AG04449 (cell line): ENCODE measurements around the gene ZDHHC20.

Experiments
- CTCF ChIA-PET: fragments of 350-600 bp; formaldehyde crosslinking; extraction: SDS; loops from one replicate; lab custom pipeline; 2021; ENCODE audit warnings: antibody characterized with exemption; lab: Yijun Ruan, JAX
- POLR2A ChIA-PET: fragments of 400-600, 350-600 bp; formaldehyde crosslinking; extraction: SDS; loops from one replicate; lab custom pipeline; 2020; ENCODE audit warnings: antibody characterized with exemption, inconsistent platforms; lab: Yijun Ruan, JAX
- DNase-seq: peaks from one replicate; pipeline ENCODE4 v3.0.0-alpha.2; 2010; ENCODE audit warnings: low read depth, low spot score
- H3K4me3 ChIP-seq: 2 replicates; pipeline ENCODE4 v1.5.1; 2011; ENCODE audit warnings: low read depth, mild to moderate bottlenecking, control low read depth, low read length
- TF ChIP-seq, protein P1 (sequence below): IDR thresholded peaks from one replicate; pipeline ENCODE4 v1.5.1; 2011; ENCODE audit warnings: mild to moderate bottlenecking, moderate library complexity, low read length, control low read depth, inconsistent platforms; ENCODE audit not compliant: insufficient read depth; ENCODE audit errors: missing control alignments

The ZDHHC20 gene

DNA sequence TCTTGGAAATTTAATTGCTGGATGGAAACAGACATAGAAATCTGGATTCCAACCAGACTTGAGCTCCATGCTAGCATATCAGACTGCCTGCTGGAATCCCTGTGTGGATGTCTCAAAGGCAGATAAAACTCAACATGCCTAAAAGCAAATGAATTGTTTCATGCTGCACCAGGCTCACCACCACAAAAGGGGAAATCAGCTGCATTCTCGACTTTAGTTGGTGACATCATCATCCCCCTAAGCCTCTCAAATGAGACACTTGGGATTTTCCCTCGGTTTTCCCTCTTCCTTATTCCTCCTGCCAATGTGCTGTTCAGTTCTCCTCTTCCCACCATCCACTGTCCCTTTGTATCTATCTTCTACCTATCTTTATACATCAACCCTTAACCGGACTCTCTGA lies 134.3 kb downstream of the ZDHHC20 start:
- ChIA-PET POLR2A (no interaction called here), CTCF (interaction anchor here (0.7 kb wide), 1 partner anchor 8 kb away, joined by 3 read pairs; no protein-coding TSS in a partner anchor)
- H3K4me3 ChIP-seq = no peak overlapping the region
- TF ChIP-seq, protein P1, sequence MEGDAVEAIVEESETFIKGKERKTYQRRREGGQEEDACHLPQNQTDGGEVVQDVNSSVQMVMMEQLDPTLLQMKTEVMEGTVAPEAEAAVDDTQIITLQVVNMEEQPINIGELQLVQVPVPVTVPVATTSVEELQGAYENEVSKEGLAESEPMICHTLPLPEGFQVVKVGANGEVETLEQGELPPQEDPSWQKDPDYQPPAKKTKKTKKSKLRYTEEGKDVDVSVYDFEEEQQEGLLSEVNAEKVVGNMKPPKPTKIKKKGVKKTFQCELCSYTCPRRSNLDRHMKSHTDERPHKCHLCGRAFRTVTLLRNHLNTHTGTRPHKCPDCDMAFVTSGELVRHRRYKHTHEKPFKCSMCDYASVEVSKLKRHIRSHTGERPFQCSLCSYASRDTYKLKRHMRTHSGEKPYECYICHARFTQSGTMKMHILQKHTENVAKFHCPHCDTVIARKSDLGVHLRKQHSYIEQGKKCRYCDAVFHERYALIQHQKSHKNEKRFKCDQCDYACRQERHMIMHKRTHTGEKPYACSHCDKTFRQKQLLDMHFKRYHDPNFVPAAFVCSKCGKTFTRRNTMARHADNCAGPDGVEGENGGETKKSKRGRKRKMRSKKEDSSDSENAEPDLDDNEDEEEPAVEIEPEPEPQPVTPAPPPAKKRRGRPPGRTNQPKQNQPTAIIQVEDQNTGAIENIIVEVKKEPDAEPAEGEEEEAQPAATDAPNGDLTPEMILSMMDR = no peak
- DNase-seq = no peak

DNA sequence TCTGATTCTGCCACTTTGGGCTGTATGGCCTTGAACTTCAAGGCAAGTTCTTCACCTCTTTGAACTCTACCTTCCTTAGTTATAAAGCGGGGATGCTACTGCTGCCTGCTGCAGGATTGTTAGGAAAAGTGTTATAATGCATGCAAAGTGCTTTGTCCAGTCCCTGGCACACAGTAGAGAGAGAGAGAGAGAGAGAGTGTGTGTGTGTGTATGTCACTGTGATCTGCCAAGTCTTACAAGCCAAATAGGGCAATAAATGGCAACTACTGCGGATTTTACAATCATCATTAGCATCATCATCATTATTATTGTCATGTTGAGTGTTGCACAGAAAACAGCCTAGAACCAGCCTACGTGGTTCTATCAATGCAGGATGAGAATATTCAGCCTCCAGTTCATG lies 136.1 kb downstream of the ZDHHC20 start:
- H3K4me3 ChIP-seq = no peak overlapping the region
- CTCF ChIA-PET = no interaction called here
- DNase-seq = no peak
- TF ChIP-seq, protein P1 = no peak
- POLR2A ChIA-PET = no interaction called here
